OCI-LY7 (cell line): ENCODE results near the gene ITIH1. TPM values are rescaled to one million over a fixed set of nuclear protein-coding genes. Genes with fewer than 3 reads are reported as not detected.
A peak's percentile ranks its signal among the peaks of the same experiment; 100 is the strongest.
"Not testable (repeated sequence)": the region's sequence is repeated elsewhere in the genome, so short reads cannot be mapped to it uniquely, and the experiment has no call there.

ENCODE experiments used
- BruUV-seq: library from RNA; stranded (reverse); fragments of 400-500 nt; replicated peaks from 2 replicates; lab custom pipeline; 2021; lab: Mats Ljungman, UMichigan
- CTCF ChIA-PET: fragments of 300-600 bp; sonication (Branson Sonifier 250); formaldehyde crosslinking; loops from one replicate; lab custom pipeline; 2022; ENCODE audit warnings: antibody characterized with exemption; ENCODE audit not compliant: unreplicated experiment; lab: Charles Lee
- POLR2A ChIA-PET: fragments of 300-600 bp; sonication (Branson Sonifier 250); formaldehyde crosslinking; loops from one replicate; lab custom pipeline; 2022; ENCODE audit warnings: antibody characterized with exemption; lab: Charles Lee
- DNase-seq: peaks from one replicate; pipeline ENCODE4 v3.0.0-alpha.2; 2015; ENCODE audit warnings: low spot score
- H2AFZ ChIP-seq: fragments of 200-600 bp; sonication (generic), shearing (Covaris generic); 2 replicates; pipeline ENCODE4 v1.6.1; 2014; ENCODE audit warnings: mild to moderate bottlenecking, antibody characterized with exemption, low read length, moderate library complexity
- H3K27ac ChIP-seq: fragments of 200-600 bp; sonication (generic); 2 replicates; pipeline ENCODE4 v1.5.1; 2014; ENCODE audit warnings: mixed run types, low read depth, mild to moderate bottlenecking, moderate library complexity, low read length, inconsistent platforms; ENCODE audit not compliant: poor library complexity, severe bottlenecking
- H3K36me3 ChIP-seq: fragments of 200-600 bp; sonication (generic); 2 replicates; pipeline ENCODE4 v1.6.1; 2014; ENCODE audit warnings: mild to moderate bottlenecking, antibody characterized with exemption, low read length, moderate library complexity, mixed read lengths; ENCODE audit not compliant: insufficient read depth
- H3K4me1 ChIP-seq: fragments of 200-600 bp; sonication (generic); 2 replicates; pipeline ENCODE4 v1.5.1; 2014; ENCODE audit warnings: mild to moderate bottlenecking, low read length; ENCODE audit not compliant: insufficient read depth, poor library complexity, severe bottlenecking
- H3K4me2 ChIP-seq: fragments of 200-600 bp; sonication (generic); 2 replicates; pipeline ENCODE4 v1.6.1; 2014; ENCODE audit warnings: mild to moderate bottlenecking, low read length
- H3K4me3 ChIP-seq: fragments of 200-600 bp; sonication (generic); 2 replicates; pipeline ENCODE4 v1.5.1; 2014; ENCODE audit warnings: mild to moderate bottlenecking, low read depth, low read length; ENCODE audit not compliant: poor library complexity, severe bottlenecking
- H3K79me2 ChIP-seq: fragments of 200-600 bp; sonication (generic); 2 replicates; pipeline ENCODE4 v1.6.1; 2016; ENCODE audit warnings: low read depth, mild to moderate bottlenecking, low read length, moderate library complexity, mixed read lengths; ENCODE audit not compliant: insufficient read depth
- H3K9me2 ChIP-seq: fragments of 200-600 bp; sonication (generic); 2 replicates; pipeline ENCODE4 v1.6.1; 2016; ENCODE audit warnings: mild to moderate bottlenecking, low read length, mixed read lengths; ENCODE audit not compliant: insufficient read depth
- H3K9me3 ChIP-seq: fragments of 200-600 bp; sonication (generic); 2 replicates; pipeline ENCODE4 v1.6.1; 2014; ENCODE audit warnings: mild to moderate bottlenecking, mixed run types, low read length, mixed read lengths
- H4K20me1 ChIP-seq: fragments of 200-600 bp; sonication (generic); 2 replicates; pipeline ENCODE4 v1.6.1; 2014; ENCODE audit warnings: mild to moderate bottlenecking, antibody characterized with exemption, low read length, moderate library complexity, mixed read lengths; ENCODE audit not compliant: insufficient read depth
- CTCF ChIP-seq: fragments of 200-600 bp; sonication (generic); conservative IDR thresholded peaks from 2 replicates; pipeline ENCODE4 v1.5.1; 2014; ENCODE audit warnings: mild to moderate bottlenecking, antibody characterized with exemption, low read length, moderate library complexity, mixed read lengths
- EZH2phosphoT487 ChIP-seq: fragments of 200-600 bp; sonication (generic); IDR thresholded peaks from 2 replicates; pipeline ENCODE4 v1.6.1; 2018; ENCODE audit warnings: low read depth, borderline replicate concordance, mild to moderate bottlenecking, mixed run types, antibody characterized with exemption, low read length, moderate library complexity, mixed read lengths
- intact Hi-C: fragments of 100-400 bp; cut with micrococcal nuclease; formaldehyde crosslinking; loops from one replicate; pipeline ENCODE4 v1.10.0; 2022; ENCODE audit not compliant: unreplicated experiment
- total RNA-seq, 2 experiments: library from RNA; depleted of rRNA in 1 of 2; stranded (reverse); fragments of >200 nt in 1 of 2; shearing (Covaris generic) in 1 of 2; gene quantifications; 2 replicates each; pipeline ENCODE4 v1.2.3, GENCODE V29; 2014 to 2022

ITIH1 gene
- total RNA-seq, 2 experiments from 2014 or later, result not detected

GRCh38 chr3:52775877-52776276, 1.5 kb upstream of the ITIH1 start:
- Histone ChIP-seq H3K4me3 (no peak overlapping the region), H3K27ac (no peak overlapping the region), H3K4me2 (no peak overlapping the region), H4K20me1 (no peaks in the 10 kb centered on the region), H3K79me2 (no peaks in the 10 kb centered on the region), H3K9me2 (no peaks in the 10 kb centered on the region), H3K36me3 (no peaks in the 10 kb centered on the region), H3K9me3 (no peaks in the 10 kb centered on the region), H3K4me1 (peaks cover 12% of the 10 kb centered on the region), H2AFZ (peak overlapping the region; percentile 24)
- no TSS peak for BruUV-seq
- POLR2A ChIA-PET, result interaction anchor here (1.3 kb wide), 1 partner anchor 10 kb away, joined by 4 read pairs; no protein-coding TSS in a partner anchor
- DNase-seq, result no peak
- intact Hi-C loops, result no loop called here
- CTCF ChIA-PET, result no interaction called here
- no peak for TF ChIP-seq EZH2phosphoT487
- TF ChIP-seq CTCF, result no peak

GRCh38 chr3:52776486-52776885, 913 bp upstream of the ITIH1 start:
- CTCF ChIA-PET, H3K27ac ChIP-seq, intact Hi-C loops, H3K9me3 ChIP-seq, H3K9me2 ChIP-seq, H3K4me3 ChIP-seq, DNase-seq, BruUV-seq, H3K36me3 ChIP-seq, H3K4me2 ChIP-seq, H3K4me1 ChIP-seq, H4K20me1 ChIP-seq, H3K79me2 ChIP-seq: not testable (repeated sequence)
- H2AFZ ChIP-seq, result 0 out of 2 replicates have a peak overlapping the region, but pooled peaks have one; percentile 24
- POLR2A ChIA-PET, result interaction anchor here (1.3 kb wide), 1 partner anchor 11 kb away, joined by 4 read pairs; no protein-coding TSS in a partner anchor

GRCh38 chr3:52777959-52778805, 783 bp downstream of the ITIH1 start:
- Histone ChIP-seq H3K4me1 (peaks cover 5% of the 10 kb centered on the region), H3K4me2 (no peak overlapping the region), H3K27ac (no peak overlapping the region), H2AFZ (no peak overlapping the region), H3K9me2 (no peaks in the 10 kb centered on the region), H3K79me2 (no peaks in the 10 kb centered on the region), H4K20me1 (no peaks in the 10 kb centered on the region), H3K9me3 (no peaks in the 10 kb centered on the region), H3K4me3 (no peak overlapping the region), H3K36me3 (no peaks in the 10 kb centered on the region)
- CTCF ChIA-PET, result no interaction called here
- POLR2A ChIA-PET, result no interaction called here
- intact Hi-C loops, result no loop called here
- no TSS peak for BruUV-seq
- TF ChIP-seq CTCF (no peak), EZH2phosphoT487 (no peak)
- DNase-seq, result no peak
